T-helper 1 cell (primary cell): ENCODE data around the gene CACNA2D3.

Experiments used
- DNase-seq, 5 donors: peaks; one replicate each; pipeline ENCODE4 v3.0.0-alpha.2; 2012 to 2020

The CACNA2D3 gene

GRCh38 chr3:54861248-54862067, 739.1 kb downstream of the CACNA2D3 start:
- no peak for DNase-seq

DNA sequence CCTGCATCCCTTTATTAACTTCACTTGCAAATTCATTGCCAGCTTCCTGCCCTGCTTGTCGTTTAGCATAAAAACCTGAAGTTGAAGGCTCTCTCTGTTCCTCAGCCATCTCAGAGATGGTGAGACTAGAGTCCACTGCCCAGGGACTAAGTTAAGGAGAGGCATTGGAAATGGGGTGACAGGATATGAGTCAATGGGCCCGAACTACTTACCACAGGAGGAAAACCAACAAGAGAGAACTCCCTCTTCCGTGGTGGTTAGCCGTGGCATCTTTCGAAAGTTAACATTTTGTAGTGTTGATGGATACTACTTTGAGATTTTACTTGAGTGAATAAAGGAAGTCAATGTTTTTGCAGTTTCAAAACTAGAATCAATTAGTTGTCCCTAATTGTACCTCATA, 740.2 kb downstream of the CACNA2D3 start:
- no peak for DNase-seq

GRCh38 chr3:54863366-54863765, 741.0 kb downstream of the CACNA2D3 start:
- no peak for DNase-seq

GRCh38 chr3:54863786-54864185, 741.4 kb downstream of the CACNA2D3 start:
- no peak for DNase-seq

- no peak for DNase-seq
Observed at GRCh38 chr3:54865316-54865715, 743.0 kb downstream of the CACNA2D3 start.

DNA sequence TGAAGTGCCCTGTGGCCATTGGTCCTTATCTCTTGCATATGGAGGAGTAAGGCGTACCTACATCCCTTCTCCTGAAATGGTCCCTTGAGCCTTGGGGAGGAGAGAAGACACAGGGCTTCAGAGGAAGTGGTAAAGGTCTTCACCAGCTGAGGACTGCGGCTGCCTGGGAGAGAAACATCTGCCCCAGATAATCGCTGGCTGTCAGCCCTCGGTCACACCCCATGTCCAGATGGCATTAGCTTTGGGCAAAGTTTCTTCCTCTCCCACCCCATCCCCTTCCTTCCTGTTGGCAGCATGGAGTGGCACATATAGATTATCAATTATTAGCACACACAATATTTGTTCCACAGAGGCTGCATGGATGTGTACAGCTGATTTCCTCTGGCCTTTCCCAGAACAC, 743.9 kb downstream of the CACNA2D3 start:
- DNase-seq, result no peak

- no peak for DNase-seq
Observed at GRCh38 chr3:54870423-54870822, 748.1 kb downstream of the CACNA2D3 start.

GRCh38 chr3:54871867-54872266, 749.5 kb downstream of the CACNA2D3 start:
- no peak for DNase-seq

GRCh38 chr3:54873059-54874010, 751.0 kb downstream of the CACNA2D3 start:
- no peak for DNase-seq

DNA sequence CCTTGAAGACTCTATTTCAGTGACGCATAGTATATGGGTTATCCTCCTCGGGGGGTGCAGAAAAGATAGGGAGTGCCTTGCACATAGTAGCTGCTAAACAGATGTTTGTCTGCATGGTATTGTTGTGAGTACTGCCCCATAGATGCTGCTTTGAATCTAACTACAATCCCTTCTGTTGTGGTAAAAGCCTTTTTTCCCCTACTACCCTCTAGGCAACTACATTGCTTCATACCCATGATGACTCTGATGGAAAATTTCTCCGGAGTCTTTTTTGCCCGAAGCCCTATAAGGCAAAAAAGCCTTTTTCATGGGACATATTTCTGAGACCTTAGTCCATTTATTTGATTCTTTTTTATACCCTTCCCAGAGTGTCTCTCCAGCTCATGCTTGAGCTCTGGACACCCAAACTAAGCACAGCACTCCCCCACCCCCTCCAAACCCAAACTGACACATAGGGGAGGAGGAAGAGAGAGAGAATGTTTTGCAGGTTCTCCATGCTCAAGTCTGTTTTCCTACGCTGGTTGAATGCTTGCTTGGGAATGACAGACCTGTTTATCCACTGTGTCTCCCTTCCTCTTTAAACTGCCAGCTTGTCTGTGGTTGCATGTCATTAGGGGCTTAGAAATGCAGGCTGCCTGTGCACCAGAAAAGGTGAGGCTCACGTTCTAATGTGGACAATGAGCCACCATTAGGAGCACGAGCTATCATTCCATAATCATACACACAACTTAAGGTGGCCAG, 752.6 kb downstream of the CACNA2D3 start:
- DNase-seq, result no peak

DNA sequence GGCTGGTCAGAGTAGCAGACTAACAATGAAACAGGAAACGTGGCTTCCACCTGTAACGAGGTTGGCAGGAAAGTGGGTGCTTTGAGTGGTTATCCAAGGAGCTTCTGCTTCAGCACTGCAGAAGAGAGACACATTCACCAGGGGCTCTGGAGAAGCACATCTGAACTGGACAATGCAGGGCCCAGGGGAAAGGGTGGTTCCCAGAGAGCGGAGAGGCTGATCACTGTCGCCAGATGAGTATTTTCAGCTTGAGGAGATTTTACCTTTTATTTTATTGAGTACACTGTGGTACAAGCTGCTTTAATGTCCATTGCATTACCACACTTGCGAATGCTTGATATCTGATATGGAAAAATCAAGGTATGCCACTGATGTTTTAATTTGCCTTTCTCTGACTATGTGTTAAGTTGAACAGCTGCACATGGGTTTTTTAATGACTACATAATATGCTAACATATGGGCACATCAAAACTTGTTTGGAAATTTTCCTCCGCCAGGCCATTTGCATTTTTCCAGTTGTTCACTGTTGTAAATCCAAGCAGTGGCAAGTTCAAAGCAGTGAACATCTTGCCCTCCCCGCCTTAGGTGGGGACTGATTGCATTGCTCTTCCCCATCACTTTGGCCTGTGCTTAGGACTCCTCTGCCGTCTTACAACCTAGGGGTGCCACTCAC, 753.4 kb downstream of the CACNA2D3 start:
- no peak for DNase-seq

GRCh38 chr3:54876694-54877093, 754.3 kb downstream of the CACNA2D3 start:
- DNase-seq, result no peak

DNA sequence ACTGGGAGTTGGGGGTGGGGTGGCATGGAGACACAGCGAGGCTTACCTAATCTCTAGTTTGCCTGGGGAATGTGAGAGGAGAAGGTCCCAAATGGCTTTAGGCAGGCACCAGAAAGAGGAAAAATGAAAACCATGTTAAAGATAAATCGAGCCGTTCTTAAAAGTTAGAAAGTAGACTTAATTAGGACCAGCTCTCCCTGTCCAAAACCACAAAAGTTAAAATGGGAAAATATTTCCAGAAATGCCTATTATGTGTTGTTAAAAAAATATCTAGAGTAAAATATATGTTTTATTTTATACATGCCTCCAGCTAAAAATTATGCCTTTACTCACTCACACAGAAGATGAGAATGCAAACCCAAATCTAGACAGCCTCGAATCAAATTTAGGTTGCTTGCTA, 755.4 kb downstream of the CACNA2D3 start:
- DNase-seq, result no peak

- no peak for DNase-seq
Observed at GRCh38 chr3:54878145-54878544, 755.8 kb downstream of the CACNA2D3 start.

DNA sequence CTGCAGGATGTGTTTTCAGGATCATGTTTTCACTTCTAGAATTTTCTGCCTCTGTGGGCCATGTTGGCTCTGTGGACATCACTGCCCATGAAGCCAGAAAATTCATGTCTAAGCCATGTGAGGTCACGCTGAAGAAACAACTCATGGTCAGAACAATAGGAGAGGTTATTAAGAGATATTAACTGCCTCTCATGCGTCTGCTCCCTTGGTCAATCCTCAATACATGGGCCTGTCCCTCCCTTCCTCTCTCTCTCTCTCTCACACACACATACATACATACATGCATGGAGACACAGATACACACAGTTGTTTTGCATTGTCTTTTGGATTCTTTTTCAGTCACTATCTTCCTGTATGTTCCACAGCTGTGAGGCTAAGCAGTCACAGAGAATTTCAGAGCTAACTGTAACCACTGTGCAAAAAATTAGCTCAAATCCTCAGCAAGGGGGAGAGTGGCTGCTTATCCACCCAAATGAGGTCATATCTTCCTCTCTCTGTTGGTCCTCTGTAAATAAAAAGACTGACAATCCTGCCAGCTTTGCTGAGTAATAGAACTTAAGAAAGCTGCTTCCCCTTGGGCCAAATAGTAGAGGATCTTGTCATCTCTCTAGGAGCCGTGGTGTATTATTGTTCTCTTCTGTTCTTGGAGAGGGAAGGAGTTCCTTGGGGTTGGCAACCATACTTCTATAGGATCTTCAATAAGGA, 759.9 kb downstream of the CACNA2D3 start:
- no peak for DNase-seq

- no peak for DNase-seq
Observed at GRCh38 chr3:54888162-54888561, 765.8 kb downstream of the CACNA2D3 start.

GRCh38 chr3:54888873-54889272, 766.5 kb downstream of the CACNA2D3 start:
- no peak for DNase-seq

DNA sequence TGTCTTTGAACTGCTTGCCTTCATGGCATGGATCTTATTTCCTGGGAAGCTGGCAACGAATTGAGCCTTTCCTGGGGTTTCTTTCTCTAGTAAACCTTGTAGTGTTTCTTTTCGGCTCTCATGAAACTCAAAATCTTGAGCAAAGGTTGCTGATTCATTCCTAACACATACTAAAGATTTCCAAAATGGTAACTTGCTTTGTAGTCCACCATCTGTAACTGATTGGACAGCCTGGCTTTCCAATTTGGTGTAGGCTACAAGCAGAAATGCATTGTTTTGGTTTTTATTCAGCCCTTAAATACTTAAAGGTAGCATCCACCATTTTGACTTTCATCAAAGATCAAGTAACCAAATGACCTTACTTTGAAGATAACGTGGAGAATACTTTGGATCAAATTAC, 767.4 kb downstream of the CACNA2D3 start:
- no peak for DNase-seq

GRCh38 chr3:54891540-54891897, 769.2 kb downstream of the CACNA2D3 start:
- DNase-seq, result no peak

- DNase-seq, result no peak
Observed at GRCh38 chr3:54892168-54892567, 769.8 kb downstream of the CACNA2D3 start.

DNA sequence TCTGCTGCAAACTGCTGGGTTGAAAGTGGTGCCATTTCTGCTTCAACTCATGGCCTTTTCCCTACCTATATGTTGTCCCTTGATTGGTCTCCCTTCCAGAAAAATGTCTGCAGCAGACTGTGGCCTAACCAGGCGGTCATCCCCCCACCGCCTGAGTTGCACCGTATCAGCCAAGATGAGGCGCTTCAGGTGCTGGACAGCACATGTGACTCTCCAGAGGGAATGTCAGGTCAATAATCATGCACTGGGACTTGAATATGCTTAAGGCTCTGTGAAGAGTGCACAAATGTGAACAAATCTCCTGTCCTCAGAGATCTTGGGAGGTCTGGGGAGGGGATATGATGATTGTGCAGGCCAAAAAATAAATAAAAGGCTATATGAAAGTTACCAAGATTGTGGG, 773.3 kb downstream of the CACNA2D3 start:
- no peak for DNase-seq
